Stimulated activated CD4-positive, alpha-beta T cell treated with anti-CD3 and anti-CD28 coated beads, Interleukin-12 subunit alpha, Interleukin-12 subunit beta, amount 100 ng/mL, for 4 hours (primary cell): ENCODE data around the gene RASSF8.
A peak's percentile ranks its signal among the peaks of the same experiment; 100 is the strongest.

Experiments used
- DNase-seq: peaks from one replicate; pipeline ENCODE4 v3.0.0-alpha.2; 2020

Gene RASSF8

GRCh38 chr12:26113853-26114719 lies 155.6 kb downstream of the RASSF8 start:
- peak; percentile 80 for DNase-seq

- no peak for DNase-seq
Measured at GRCh38 chr12:26114720-26115401, 156.4 kb downstream of the RASSF8 start.

- no peak for DNase-seq
Measured at GRCh38 chr12:26116829-26117715, 158.6 kb downstream of the RASSF8 start.

- DNase-seq, result no peak
Measured at GRCh38 chr12:26118308-26118707, 159.8 kb downstream of the RASSF8 start.

GRCh38 chr12:26119391-26119989 lies 161.0 kb downstream of the RASSF8 start:
- no peak for DNase-seq

GRCh38 chr12:26120561-26121274 lies 162.2 kb downstream of the RASSF8 start:
- DNase-seq, result no peak

- no peak for DNase-seq
Measured at GRCh38 chr12:26121323-26122060, 163.0 kb downstream of the RASSF8 start.

- peak; percentile 19 for DNase-seq
Measured at GRCh38 chr12:26122061-26122680, 163.7 kb downstream of the RASSF8 start.

- DNase-seq, result peak; percentile 20
Measured at GRCh38 chr12:26122681-26123481, 164.4 kb downstream of the RASSF8 start.

- peak; percentile 2 for DNase-seq
Measured at GRCh38 chr12:26123482-26123980, 165.0 kb downstream of the RASSF8 start.

GRCh38 chr12:26124446-26125399 lies 166.2 kb downstream of the RASSF8 start, which contains the start of gene BHLHE41:
Gene BHLHE41 (minus strand): TSS chr12:26125037. CDS start chr12:26124779, 258 bp downstream.
- DNase-seq, result peak; percentile 1

- DNase-seq, result peak; percentile 34
Measured at GRCh38 chr12:26125400-26126339, 167.2 kb downstream of the RASSF8 start.

- peak; percentile 28 for DNase-seq
Measured at GRCh38 chr12:26126340-26127284, 168.1 kb downstream of the RASSF8 start.

GRCh38 chr12:26127404-26127803 lies 168.9 kb downstream of the RASSF8 start:
- no peak for DNase-seq

- no peak for DNase-seq
Measured at GRCh38 chr12:26128168-26128567, 169.7 kb downstream of the RASSF8 start.
